ENCODE measurements around the gene TMEM184C. TPM values are rescaled to one million over a fixed set of nuclear protein-coding genes. Genes with fewer than 3 reads are reported as not detected.

Gene TMEM184C
- total and polyA plus RNA-seq, 2 of the 8 experiments (the other 6 are each of a cell fraction or from before 2014, with no cell fraction given) = 11.1 to 42.4 TPM

GRCh38 chr4:147682755-147683154 lies 65.6 kb downstream of the TMEM184C start:
- Histone ChIP-seq H4K8ac (ENCODE audit: extremely low read depth, insufficient read depth, low read length) (no peak overlapping the region), H2AFZ (ENCODE audit: low read length) (no peak overlapping the region), H3K9me3 (ENCODE audit: insufficient read depth in 2 of 2, low read depth in 1 of 2, low read length in 1 of 2) (no peaks in the 10 kb centered on the region), H3K14ac (ENCODE audit: insufficient read length) (no peak overlapping the region), H3K36me3 (ENCODE audit: control insufficient read depth in 2 of 4, insufficient read depth in 4 of 4, low read length in 3 of 4) (peaks cover 0 to 6% (median 1%) of the 10 kb centered on the region in 4 experiments; a peak in 2 of 8 replicates), H4K20me1 (replicated peaks in 1 of 2; ENCODE audit: control insufficient read depth in 1 of 2, insufficient read depth in 2 of 2, low read length in 2 of 2) (peaks cover 0 to 2% of the 10 kb centered on the region in 2 experiments), H2BK20ac (ENCODE audit: low read length) (no peak overlapping the region), H3K27ac (ENCODE audit: low read depth, low read length) (no peak overlapping the region), H3K23ac (ENCODE audit: insufficient read length) (no peak overlapping the region), H3K79me1 (ENCODE audit: low read depth, low read length) (peaks cover 3% of the 10 kb centered on the region; the same call in 1 of the 2 replicates), H2BK5ac (ENCODE audit: low read depth, low read length) (no peak overlapping the region), H3K4me1 (replicated peaks in 1 of 4; ENCODE audit: control insufficient read depth in 3 of 4, insufficient read depth in 4 of 4, low read length in 3 of 4) (peaks cover 0 to 6% (median 3%) of the 10 kb centered on the region in 4 experiments; a peak in 4 of 7 replicates), H3K18ac (ENCODE audit: extremely low read depth, low read length) (no peak overlapping the region), H3K9ac (replicated peaks in 1 of 4; ENCODE audit: extremely low read depth in 1 of 4, low read depth in 3 of 4, low read length in 3 of 4) (no peak overlapping the region), H2BK15ac (ENCODE audit: low read length) (no peak overlapping the region), H3K4me3 (ENCODE audit: extremely low read depth in 1 of 4, insufficient read depth in 2 of 4, low read depth in 3 of 4, low read length in 4 of 4) (peak overlapping the region in 3 of 4 experiments; percentile 68 to 81 (median 73); a peak in 4 of 8 replicates), H3K4me2 (ENCODE audit: insufficient read depth in 1 of 2, low read depth in 2 of 2, low read length in 2 of 2) (peak overlapping the region; percentile 72 to 75), H3K4ac (replicated peaks; ENCODE audit: insufficient read length, low read depth, low read length) (no peak overlapping the region), H3K23me2 (ENCODE audit: low read depth, low read length) (peaks cover 5% of the 10 kb centered on the region; the same call in 1 of the 2 replicates), H3K56ac (replicated peaks; ENCODE audit: insufficient read length, low read depth, low read length) (no peak overlapping the region), H2AK5ac (ENCODE audit: low read depth, low read length) (no peak overlapping the region), H3K79me2 (ENCODE audit: control insufficient read depth in 1 of 2, insufficient read depth in 2 of 2, low read length in 2 of 2) (peaks cover 0 to 26% of the 10 kb centered on the region in 2 experiments; a peak in 2 of 4 replicates), H4K5ac (ENCODE audit: insufficient read length, low read depth, low read length) (no peak overlapping the region), H3K27me3 (replicated peaks in 1 of 4; ENCODE audit: control insufficient read depth in 3 of 4, extremely low read depth in 1 of 4, insufficient read depth in 3 of 4, low read length in 3 of 4) (no peaks in the 10 kb centered on the region), H2BK120ac (replicated peaks; ENCODE audit: low read depth, low read length) (no peak overlapping the region), H4K91ac (replicated peaks; ENCODE audit: insufficient read length, low read length) (no peak overlapping the region), H2BK12ac (ENCODE audit: low read depth, low read length) (no peak overlapping the region)
- POLR2A ChIA-PET (ENCODE audit: partially characterized antibody) = interaction anchor here (1.0 to 1.7 kb wide), 3 partner anchors 25 to 50 kb away, joined by 3 to 11 read pairs (median 4); partner anchors contain the start of gene ARHGAP10
- TF ChIP-seq RFX5 (IDR thresholded peaks at IDR 0.05; ENCODE audit: borderline replicate concordance, low read depth, low read length) (no peak), CREB1 (IDR thresholded peaks at IDR 0.05) (no peak), YY1 (IDR thresholded peaks at IDR 0.05; ENCODE audit: low read depth, low read length) (no peak), JUN (IDR thresholded peaks at IDR 0.05; ENCODE audit: low read depth, low read length) (no peak), MAFK (IDR thresholded peaks at IDR 0.05; ENCODE audit: low read depth, low read length) (no peak)
- CTCF ChIA-PET (ENCODE audit: partially characterized antibody) = interaction anchor here (0.8 to 4.3 kb wide), 5 partner anchors 9 to 184 kb away, joined by 3 to 28 read pairs (median 5); no protein-coding TSS in a partner anchor
- 78% methylated on average over 3 of the region's 3 CpGs; no CpG with 5 or more reads in 1 of the 2 experiments for WGBS, 2 experiments (ENCODE audit: extremely low coverage in 1 of 2, insufficient coverage in 1 of 2, insufficient read length in 1 of 2, insufficient replicate concordance in 2 of 2, low coverage in 1 of 2, low lambda C conversion rate in 2 of 2, missing lambda C conversion rate in 1 of 2)
- FAIRE-seq (no peak), DNase-seq (ENCODE audit: low read depth in 1 of 2, low spot score in 2 of 2) (no peak)

Measured in H1 (cell line).